DND-41 (cell line): ENCODE data around the gene CAVIN2.

Experiments
- ATAC-seq: fragments of 200-7000 bp; cut with Tn5 transposase; 3 replicates; pipeline ENCODE4 v1.9.1; 2021; ENCODE audit warnings: low read depth; ENCODE audit not compliant: insufficient read depth
- DNase-seq: peaks from one replicate; pipeline ENCODE4 v3.0.0-alpha.2; 2020
- H2AFZ ChIP-seq: 2 replicates; pipeline ENCODE4 v1.6.0; 2012; ENCODE audit warnings: low read depth, low read length
- H3K27ac ChIP-seq: 2 replicates; pipeline ENCODE4 v1.5.1; 2012; ENCODE audit warnings: low read length, inconsistent platforms
- H3K27me3 ChIP-seq: fragments of 200-600 bp; sonication (generic); 2 replicates; pipeline ENCODE4 v1.6.0; 2012; ENCODE audit warnings: low read length, mild to moderate bottlenecking, inconsistent platforms; ENCODE audit not compliant: insufficient read depth, poor library complexity
- H3K36me3 ChIP-seq: 2 replicates; pipeline ENCODE4 v1.5.1; 2012; ENCODE audit warnings: low read length, inconsistent platforms; ENCODE audit not compliant: insufficient read depth
- H3K4me1 ChIP-seq: 2 replicates; pipeline ENCODE4 v1.5.1; 2012; ENCODE audit warnings: mild to moderate bottlenecking, low read length; ENCODE audit not compliant: insufficient read depth
- H3K4me2 ChIP-seq: 2 replicates; pipeline ENCODE4 v1.6.0; 2012; ENCODE audit warnings: mild to moderate bottlenecking, moderate library complexity, low read length, inconsistent platforms; ENCODE audit not compliant: insufficient read depth
- H3K4me3 ChIP-seq, 2 experiments: fragments of 200-600 bp in 1 of 2; shearing (Covaris generic) in 1 of 2; 2 replicates each; pipeline ENCODE4 v1.5.1; 2012 to 2016; ENCODE audit warnings: inconsistent platforms in 2 of 2, low read length in 2 of 2, mild to moderate bottlenecking in 2 of 2, low read depth in 1 of 2, moderate library complexity in 1 of 2
- H3K79me2 ChIP-seq: 2 replicates; pipeline ENCODE4 v1.6.0; 2012; ENCODE audit warnings: low read length, inconsistent platforms; ENCODE audit not compliant: insufficient read depth
- H3K9ac ChIP-seq: 2 replicates; pipeline ENCODE4 v1.6.0; 2012; ENCODE audit warnings: low read depth, mild to moderate bottlenecking, inconsistent platforms, low read length, moderate library complexity
- H3K9me3 ChIP-seq: 2 replicates; pipeline ENCODE4 v1.5.1; 2012; ENCODE audit warnings: low read length, moderate library complexity, mild to moderate bottlenecking, inconsistent platforms; ENCODE audit not compliant: insufficient read depth, severe bottlenecking
- H4K20me1 ChIP-seq: 2 replicates; pipeline ENCODE4 v1.6.0; 2012; ENCODE audit warnings: low read length; ENCODE audit not compliant: insufficient read depth
- EZH2 ChIP-seq: IDR thresholded peaks from 3 replicates; pipeline ENCODE4 v1.6.1; 2012; ENCODE audit warnings: borderline replicate concordance, low read depth, mild to moderate bottlenecking, moderate library complexity, low read length, inconsistent platforms; ENCODE audit not compliant: severe bottlenecking
- TF ChIP-seq, protein P1 (sequence below): IDR thresholded peaks from 2 replicates; pipeline ENCODE4 v1.5.1; 2012; ENCODE audit warnings: borderline replicate concordance, low read length, moderate library complexity, mild to moderate bottlenecking; ENCODE audit not compliant: poor library complexity, severe bottlenecking; ENCODE audit errors: extremely low read depth

CAVIN2 gene

GRCh38 chr2:191846515-191847476 is at the start of gene CAVIN2:
CAVIN2 (minus strand) TSS chr2:191847088; CDS start chr2:191846925, 163 bp downstream.
- Histone ChIP-seq H3K36me3 (no peaks in the 10 kb centered on the region), H3K9me3 (no peaks in the 10 kb centered on the region), H2AFZ (no peak within 1 kb of the TSS), H3K4me2 (no peak within 1 kb of the TSS), H3K4me1 (no peaks in the 10 kb centered on the region), H3K4me3 (no peak within 1 kb of the TSS), H3K27me3 (peaks cover 12% of the 10 kb centered on the region), H3K79me2 (no peaks in the 10 kb centered on the region), H3K9ac (no peak within 1 kb of the TSS), H4K20me1 (no peaks in the 10 kb centered on the region), H3K27ac (no peak within 1 kb of the TSS)
- DNase-seq = no peak
- TF ChIP-seq, protein P1, sequence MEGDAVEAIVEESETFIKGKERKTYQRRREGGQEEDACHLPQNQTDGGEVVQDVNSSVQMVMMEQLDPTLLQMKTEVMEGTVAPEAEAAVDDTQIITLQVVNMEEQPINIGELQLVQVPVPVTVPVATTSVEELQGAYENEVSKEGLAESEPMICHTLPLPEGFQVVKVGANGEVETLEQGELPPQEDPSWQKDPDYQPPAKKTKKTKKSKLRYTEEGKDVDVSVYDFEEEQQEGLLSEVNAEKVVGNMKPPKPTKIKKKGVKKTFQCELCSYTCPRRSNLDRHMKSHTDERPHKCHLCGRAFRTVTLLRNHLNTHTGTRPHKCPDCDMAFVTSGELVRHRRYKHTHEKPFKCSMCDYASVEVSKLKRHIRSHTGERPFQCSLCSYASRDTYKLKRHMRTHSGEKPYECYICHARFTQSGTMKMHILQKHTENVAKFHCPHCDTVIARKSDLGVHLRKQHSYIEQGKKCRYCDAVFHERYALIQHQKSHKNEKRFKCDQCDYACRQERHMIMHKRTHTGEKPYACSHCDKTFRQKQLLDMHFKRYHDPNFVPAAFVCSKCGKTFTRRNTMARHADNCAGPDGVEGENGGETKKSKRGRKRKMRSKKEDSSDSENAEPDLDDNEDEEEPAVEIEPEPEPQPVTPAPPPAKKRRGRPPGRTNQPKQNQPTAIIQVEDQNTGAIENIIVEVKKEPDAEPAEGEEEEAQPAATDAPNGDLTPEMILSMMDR = no peak
- TF ChIP-seq EZH2 = no peak
- ATAC-seq = no peak

- TF ChIP-seq EZH2 = no peak
- TF ChIP-seq, protein P1 = no peak
- no peaks in the 10 kb centered on the region for H4K20me1 ChIP-seq
- ATAC-seq = no peak
- no peak overlapping the region for H3K27ac ChIP-seq
- DNase-seq = no peak
- no peaks in the 10 kb centered on the region for H3K9me3 ChIP-seq
- peaks cover 8% of the 10 kb centered on the region for H3K27me3 ChIP-seq
- H3K79me2 ChIP-seq = no peaks in the 10 kb centered on the region
- H3K4me1 ChIP-seq = no peaks in the 10 kb centered on the region
- no peak overlapping the region for H3K9ac ChIP-seq
- H3K4me3 ChIP-seq = no peak overlapping the region
- no peak overlapping the region for H3K4me2 ChIP-seq
- H3K36me3 ChIP-seq = no peaks in the 10 kb centered on the region
- H2AFZ ChIP-seq = no peak overlapping the region
Observed at GRCh38 chr2:191895743-191896142, 48.9 kb upstream of the CAVIN2 start.

DNA sequence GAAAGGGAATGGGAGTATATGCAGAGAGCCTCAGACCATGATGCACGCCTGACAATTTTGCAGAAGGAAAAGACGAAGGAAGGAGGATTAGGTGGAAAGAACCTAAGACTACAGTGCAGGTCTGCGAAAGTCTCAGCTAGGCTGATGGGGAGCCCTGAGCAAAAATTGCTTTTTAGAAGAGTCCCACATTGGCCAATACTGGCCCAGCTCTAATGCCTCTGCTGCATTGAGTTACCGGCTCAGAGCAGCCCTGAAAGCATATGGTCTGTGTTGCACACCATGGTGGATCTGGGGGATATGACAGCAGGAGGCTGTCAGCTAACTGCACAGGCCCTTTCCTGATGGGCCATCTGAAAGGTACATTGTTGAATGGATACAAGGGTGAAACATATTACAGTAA is 48.3 kb upstream of the CAVIN2 start:
- H3K79me2 ChIP-seq = no peaks in the 10 kb centered on the region
- H3K4me1 ChIP-seq = no peaks in the 10 kb centered on the region
- peaks cover 8% of the 10 kb centered on the region for H3K27me3 ChIP-seq
- ATAC-seq (no peak), DNase-seq (no peak)
- H3K9me3 ChIP-seq = no peaks in the 10 kb centered on the region
- H3K4me2 ChIP-seq = no peak overlapping the region
- no peak overlapping the region for H3K4me3 ChIP-seq
- no peak overlapping the region for H3K27ac ChIP-seq
- H3K9ac ChIP-seq = no peak overlapping the region
- no peak for TF ChIP-seq EZH2
- TF ChIP-seq, protein P1 = no peak
- H3K36me3 ChIP-seq = no peaks in the 10 kb centered on the region
- H4K20me1 ChIP-seq = no peaks in the 10 kb centered on the region
- H2AFZ ChIP-seq = no peak overlapping the region
